KOPT-K1 (cell line): ENCODE measurements around the gene ZNF579.
A peak's percentile ranks its signal among the peaks of the same experiment; 100 is the strongest.
"Not testable (repeated sequence)": the region's sequence is repeated elsewhere in the genome, so short reads cannot be mapped to it uniquely, and the experiment has no call there.

Source experiments
- H3K27ac ChIP-seq: fragments of 200-600 bp; sonication (generic); 2 replicates; pipeline ENCODE4 v1.5.1; 2016; ENCODE audit warnings: antibody characterized with exemption, mild to moderate bottlenecking, low read depth, low read length; ENCODE audit not compliant: poor library complexity, severe bottlenecking
- H3K36me3 ChIP-seq: fragments of 200-600 bp; sonication (generic); 2 replicates; pipeline ENCODE4 v1.5.1; 2017; ENCODE audit warnings: antibody characterized with exemption, mild to moderate bottlenecking, low read length, moderate library complexity; ENCODE audit not compliant: insufficient read depth
- H3K9me3 ChIP-seq: fragments of 200-600 bp; sonication (generic); 2 replicates; pipeline ENCODE4 v1.5.1; 2017; ENCODE audit warnings: antibody characterized with exemption, low read length, mild to moderate bottlenecking; ENCODE audit not compliant: insufficient read depth, poor library complexity, severe bottlenecking

Gene ZNF579

DNA sequence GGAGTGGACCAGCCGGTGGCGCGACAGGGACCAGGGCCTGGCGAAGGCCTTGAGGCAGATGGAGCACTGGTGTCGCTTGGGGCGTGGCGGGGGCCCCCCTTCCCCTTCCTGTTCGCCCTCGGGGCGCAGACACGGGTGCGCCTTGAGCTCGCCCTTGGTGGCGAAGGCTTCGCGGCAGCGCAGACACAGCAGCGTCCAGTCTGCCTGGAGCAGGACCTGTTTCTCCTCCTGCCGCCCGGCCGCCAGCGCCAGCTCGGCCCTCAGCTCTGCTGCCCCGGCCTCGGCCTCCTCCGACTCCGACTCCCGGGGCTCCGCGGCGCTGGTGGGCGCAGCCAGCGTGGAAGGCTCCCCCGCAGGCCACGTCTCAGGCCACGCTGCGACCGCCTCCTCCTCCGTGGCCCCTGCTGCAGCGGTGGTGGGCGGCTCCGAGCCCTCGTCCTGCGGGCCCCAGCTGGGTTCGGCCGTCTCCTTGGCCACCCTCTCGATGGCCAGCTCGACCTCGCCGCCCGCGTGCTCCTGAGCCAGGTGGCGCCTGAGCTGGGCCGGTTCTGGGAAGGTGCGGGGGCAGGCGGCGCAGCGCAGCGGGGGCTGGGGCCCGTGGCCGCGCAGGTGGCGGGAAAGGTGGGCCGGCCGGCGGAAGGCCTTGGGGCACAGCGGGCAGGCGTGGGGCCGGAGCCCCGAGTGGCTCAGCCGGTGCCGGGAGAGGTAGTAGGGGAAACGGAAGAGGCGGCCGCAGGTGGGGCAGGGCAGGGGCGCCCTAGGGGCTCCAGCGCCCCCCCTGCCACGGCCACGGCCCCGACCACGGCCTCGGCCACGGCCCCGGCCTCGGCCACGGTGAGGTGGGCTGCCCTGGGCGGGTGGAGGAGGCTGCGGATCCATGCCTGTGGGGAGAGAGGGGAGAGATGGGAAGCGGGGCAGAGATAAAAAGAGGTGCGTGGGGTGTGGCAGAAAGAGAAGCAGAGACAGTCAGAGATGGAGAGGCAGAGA is 1.6 kb downstream of the ZNF579 start:
- H3K9me3 ChIP-seq, result no peaks in the 10 kb centered on the region
- peaks cover 12% of the 10 kb centered on the region; the same call in 1 of the 2 replicates for H3K36me3 ChIP-seq
- H3K27ac ChIP-seq, result peak overlapping the region; percentile 72

DNA sequence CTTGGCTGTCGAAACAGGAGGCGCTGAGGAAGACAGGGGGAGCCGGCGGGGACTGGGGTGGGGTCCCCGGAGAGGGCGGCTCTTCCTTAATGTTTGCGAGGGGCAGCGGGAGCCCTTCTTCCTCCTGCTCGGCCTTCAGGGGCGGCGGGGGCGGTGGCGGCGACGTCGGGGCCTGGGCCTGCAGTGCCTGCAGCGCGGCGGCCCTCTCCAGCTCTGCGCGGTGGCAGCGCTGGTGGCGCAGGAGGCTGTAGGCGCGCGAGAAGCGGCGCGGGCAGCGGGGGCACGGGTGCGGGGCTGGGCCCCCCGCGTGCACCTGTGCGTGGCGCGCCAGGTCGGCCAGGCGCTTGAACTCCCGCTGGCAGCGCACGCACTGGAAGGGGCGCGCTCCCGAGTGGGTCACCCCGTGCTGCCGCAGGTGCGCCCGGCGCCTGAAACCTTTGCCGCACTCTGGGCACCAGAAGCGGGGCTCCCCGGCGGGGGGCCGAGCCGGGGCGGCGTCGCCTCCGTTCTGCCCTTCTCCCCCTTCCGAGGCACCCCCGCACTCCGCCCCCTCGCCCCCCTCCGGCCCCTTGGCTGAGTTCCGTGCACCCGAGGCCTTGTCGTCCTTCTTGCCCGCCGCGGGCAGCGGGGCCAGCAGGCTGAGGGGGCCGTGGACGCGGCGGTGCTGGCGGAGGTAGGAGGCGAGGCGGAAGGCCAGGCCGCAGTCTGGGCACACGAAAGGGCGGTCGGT is 2.5 kb downstream of the ZNF579 start:
- no peak overlapping the region for H3K27ac ChIP-seq
- H3K36me3 ChIP-seq, result peaks cover 12% of the 10 kb centered on the region; the same call in 1 of the 2 replicates
- no peaks in the 10 kb centered on the region for H3K9me3 ChIP-seq

DNA sequence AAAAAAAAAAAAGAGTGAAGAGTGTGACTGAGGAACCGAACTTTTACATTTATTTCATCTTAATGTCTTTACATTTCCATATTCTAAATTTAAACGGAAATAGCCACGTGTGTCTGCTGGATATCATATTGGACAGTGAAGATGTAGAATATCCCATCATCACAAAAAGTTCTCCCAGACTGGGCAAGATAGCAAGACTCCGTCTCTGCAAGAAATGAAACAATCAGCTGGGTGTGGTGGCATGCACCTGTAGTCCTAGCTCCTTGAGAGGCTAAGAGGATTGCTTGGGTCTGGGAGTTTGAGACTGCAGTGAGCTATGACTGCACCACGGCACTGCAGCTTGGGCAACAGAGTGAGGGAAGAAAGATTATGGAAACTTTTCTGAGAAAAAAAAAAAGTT is 3.9 kb downstream of the ZNF579 start:
- no peak overlapping the region for H3K27ac ChIP-seq
- H3K9me3 ChIP-seq, result no peaks in the 10 kb centered on the region
- peaks cover 12% of the 10 kb centered on the region; the same call in 1 of the 2 replicates for H3K36me3 ChIP-seq

GRCh38 chr19:55573929-55574328 is 6.7 kb downstream of the ZNF579 start:
- H3K9me3 ChIP-seq, H3K27ac ChIP-seq: not testable (repeated sequence)
- H3K36me3 ChIP-seq, result peaks cover 12% of the 10 kb centered on the region; the same call in 1 of the 2 replicates

DNA sequence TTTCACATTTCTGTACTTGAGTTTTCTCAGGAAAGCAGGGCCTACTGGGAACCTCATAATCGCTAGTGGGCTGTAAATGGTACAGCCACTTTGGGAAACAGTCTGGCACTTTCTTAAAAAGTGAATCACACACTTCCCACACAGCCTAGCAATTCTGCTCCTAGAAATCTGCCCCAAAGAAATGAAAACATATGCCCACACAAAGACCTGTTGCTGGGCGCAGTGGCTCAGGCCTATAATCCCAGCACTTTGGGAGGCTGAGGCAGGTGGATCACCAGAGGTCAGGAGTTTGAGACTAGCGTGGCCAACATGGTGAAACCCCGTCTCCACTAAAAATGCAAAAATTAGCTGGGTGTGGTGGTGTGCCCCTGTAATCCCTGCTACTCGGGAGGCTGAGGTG is 11.2 kb downstream of the ZNF579 start:
- H3K36me3 ChIP-seq, H3K9me3 ChIP-seq, H3K27ac ChIP-seq: not testable (repeated sequence)

DNA sequence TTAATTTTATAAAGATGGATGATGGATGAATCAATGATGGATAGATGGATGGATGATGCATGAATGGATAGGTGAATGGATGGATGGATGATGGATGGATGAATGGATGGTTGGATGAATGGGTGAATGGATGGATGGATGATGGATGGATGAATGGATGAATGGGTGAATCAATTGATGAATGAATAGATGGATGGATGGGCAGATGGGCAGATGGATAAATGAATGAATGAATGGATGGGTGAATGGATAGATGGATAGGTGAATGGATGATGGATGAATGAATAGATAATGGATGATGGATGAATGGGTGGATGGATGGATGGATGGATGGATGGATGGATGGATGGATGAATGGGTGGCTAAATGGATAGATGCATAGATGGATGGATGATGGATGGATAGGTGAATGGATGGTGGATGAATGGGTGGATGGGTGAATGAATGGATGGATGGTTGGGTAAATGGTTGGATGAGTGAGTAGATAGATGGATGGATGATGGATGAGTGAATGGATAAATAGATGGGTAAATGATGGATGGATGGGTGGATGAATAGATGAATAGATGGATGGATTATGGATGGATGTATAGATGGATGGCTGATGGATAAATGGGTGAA is 12.8 kb downstream of the ZNF579 start:
- H3K36me3 ChIP-seq, result no peaks in the 10 kb centered on the region
- H3K27ac ChIP-seq, result no peak overlapping the region
- peaks cover 4% of the 10 kb centered on the region for H3K9me3 ChIP-seq

DNA sequence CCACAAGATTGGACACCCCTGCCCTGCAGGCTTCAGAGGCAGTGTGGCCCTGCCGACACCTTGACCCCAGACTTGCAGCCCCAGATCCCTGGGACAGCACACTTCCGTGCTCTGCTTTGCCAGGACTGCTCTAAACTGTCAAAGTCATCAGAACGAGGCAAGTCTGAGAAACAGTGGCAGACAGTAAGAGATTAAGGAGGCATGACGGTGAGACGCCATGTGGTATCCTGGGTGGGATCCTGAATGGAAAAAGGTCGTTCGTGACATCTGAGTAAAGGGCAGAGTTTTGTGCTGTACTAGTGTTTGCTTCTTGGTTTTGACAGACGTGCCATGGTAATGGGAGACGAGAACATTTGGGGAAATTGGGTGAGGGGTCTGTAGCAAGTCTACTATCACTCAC is 13.8 kb downstream of the ZNF579 start:
- Histone ChIP-seq H3K9me3 (peaks cover 4% of the 10 kb centered on the region), H3K36me3 (no peaks in the 10 kb centered on the region), H3K27ac (no peak overlapping the region)

DNA sequence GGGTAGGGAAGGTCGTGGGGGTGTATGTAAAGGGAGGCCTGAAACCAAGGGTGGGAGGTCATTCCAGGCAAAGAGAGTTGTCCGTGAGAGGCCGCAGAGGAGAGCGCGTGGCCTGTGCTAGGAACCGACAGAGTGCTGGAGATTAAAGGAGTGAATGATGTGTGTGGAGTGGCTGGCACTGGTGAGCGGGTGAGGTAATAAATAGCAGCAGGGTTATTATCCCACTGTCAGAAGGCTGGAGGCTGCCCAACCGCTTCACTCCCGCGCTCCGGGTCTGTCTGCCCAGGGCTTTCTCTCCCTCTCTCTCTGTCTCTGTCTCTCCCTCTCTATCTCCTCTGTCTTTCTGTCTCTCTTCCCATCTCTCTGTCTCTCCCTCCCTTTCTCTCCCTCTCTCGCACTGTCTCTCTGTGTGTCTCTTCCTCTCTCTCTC is 17.4 kb downstream of the ZNF579 start:
- peaks cover 11% of the 10 kb centered on the region for H3K9me3 ChIP-seq

GRCh38 chr19:55559684-55560083 is 21.0 kb downstream of the ZNF579 start:
- no peak overlapping the region for H3K27ac ChIP-seq
- peaks cover 11% of the 10 kb centered on the region for H3K9me3 ChIP-seq
- no peaks in the 10 kb centered on the region for H3K36me3 ChIP-seq

More for the DNA sequence above, 17.4 kb downstream of the ZNF579 start:
- no peak overlapping the region for H3K27ac ChIP-seq
- no peaks in the 10 kb centered on the region for H3K36me3 ChIP-seq

GRCh38 chr19:55554741-55555152 is 25.9 kb downstream of the ZNF579 start:
- H3K27ac ChIP-seq, result no peak overlapping the region
- no peaks in the 10 kb centered on the region for H3K9me3 ChIP-seq
- no peaks in the 10 kb centered on the region for H3K36me3 ChIP-seq

GRCh38 chr19:55554302-55554701 is 26.3 kb downstream of the ZNF579 start:
- H3K36me3 ChIP-seq, result no peaks in the 10 kb centered on the region
- no peak overlapping the region for H3K27ac ChIP-seq
- no peaks in the 10 kb centered on the region for H3K9me3 ChIP-seq

- H3K9me3 ChIP-seq, result no peaks in the 10 kb centered on the region
- H3K27ac ChIP-seq, result no peak overlapping the region
- H3K36me3 ChIP-seq, result no peaks in the 10 kb centered on the region
These were observed 27.1 kb downstream of the ZNF579 start for GRCh38 chr19:55553217-55554182.

DNA sequence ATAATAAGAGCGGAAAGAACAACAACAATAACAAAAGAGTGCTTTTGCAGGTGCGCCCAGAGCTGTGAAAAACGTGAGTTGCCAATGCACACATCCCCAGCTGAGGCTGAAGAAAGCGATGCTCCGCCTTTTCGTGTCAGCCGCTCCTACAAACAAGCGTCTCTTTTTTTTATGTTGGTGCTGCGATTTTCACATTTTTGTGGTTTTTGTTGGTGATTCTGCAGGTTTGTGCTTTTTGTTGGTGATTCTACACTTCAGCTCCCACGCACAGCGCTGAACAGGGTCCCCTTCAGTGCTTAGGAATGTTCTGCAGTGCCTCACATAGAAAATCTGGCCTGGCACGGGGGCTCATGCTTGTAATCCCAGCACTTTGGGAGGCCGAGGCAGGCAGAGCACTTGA is 28.0 kb downstream of the ZNF579 start:
- Histone ChIP-seq H3K27ac (no peak overlapping the region), H3K9me3 (no peaks in the 10 kb centered on the region), H3K36me3 (no peaks in the 10 kb centered on the region)

DNA sequence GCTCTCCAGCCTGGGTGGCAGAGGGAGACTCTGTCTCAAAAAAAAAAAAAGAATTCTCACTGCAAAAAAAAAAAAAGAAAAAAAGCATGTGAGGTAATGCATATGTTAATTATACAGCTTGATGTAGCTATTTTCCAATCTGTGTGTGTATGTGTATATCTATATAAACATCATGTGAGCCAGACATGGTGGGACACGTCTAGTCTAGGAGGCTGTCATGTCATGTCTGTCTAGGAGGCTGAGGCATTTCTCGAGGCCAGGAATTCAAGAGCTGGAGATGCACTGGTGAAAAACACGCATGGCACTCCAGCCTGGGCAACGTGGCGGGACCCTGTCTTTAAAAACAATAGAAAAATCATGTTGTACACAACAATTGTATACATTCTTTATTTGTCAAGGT is 28.4 kb downstream of the ZNF579 start:
- Histone ChIP-seq H3K27ac (no peak overlapping the region), H3K9me3 (no peaks in the 10 kb centered on the region), H3K36me3 (no peaks in the 10 kb centered on the region)
